ENCODE measurements around the gene CHST5. TPM values are rescaled to one million over a fixed set of nuclear protein-coding genes. Genes with fewer than 3 reads are reported as not detected.

Gene CHST5
- total and polyA plus RNA-seq, 2 of the 13 experiments (the other 11 are each of a cell fraction or from before 2014, with no cell fraction given), result 0.05 TPM; not detected in 1

DNA sequence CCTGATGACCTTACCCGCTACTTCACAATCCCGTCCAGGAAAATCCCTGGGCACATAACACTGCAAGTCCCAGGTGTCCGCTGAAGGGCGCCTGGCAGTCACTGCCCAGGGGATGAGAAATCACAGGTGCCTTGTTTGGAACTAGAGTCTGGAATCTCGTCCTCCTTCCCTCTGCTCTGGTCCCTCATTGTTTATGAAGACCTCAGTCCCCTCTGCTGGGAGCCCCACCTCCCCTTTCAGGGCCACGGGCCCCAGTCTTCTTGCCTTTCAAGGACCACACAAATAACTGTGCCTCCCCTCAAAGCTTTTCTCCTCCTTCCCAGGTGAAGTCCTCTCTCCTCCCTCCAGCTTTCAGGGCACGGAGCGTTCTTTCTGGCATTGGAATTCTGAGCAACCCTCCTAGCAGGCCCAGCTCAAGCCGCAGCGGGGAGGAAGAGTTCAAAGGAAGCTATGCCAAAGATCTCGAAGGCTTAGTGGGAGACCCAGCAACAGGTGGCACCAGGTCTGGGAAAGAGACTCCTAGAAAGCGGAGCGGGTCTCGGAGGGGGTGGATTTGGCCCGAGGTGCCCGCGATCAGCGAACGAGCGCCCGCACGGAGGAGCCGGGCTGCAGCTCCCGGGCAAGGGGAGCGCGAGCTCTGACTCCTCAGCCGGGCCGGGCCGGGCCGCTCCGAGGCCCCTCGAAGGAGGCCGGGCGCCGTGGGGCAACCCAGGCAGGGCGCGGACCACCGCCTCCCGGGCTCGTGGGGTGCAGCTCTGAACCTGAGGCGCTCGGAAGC is 19.5 kb downstream of the CHST5 start (continued):
- TF ChIP-seq, protein P1, sequence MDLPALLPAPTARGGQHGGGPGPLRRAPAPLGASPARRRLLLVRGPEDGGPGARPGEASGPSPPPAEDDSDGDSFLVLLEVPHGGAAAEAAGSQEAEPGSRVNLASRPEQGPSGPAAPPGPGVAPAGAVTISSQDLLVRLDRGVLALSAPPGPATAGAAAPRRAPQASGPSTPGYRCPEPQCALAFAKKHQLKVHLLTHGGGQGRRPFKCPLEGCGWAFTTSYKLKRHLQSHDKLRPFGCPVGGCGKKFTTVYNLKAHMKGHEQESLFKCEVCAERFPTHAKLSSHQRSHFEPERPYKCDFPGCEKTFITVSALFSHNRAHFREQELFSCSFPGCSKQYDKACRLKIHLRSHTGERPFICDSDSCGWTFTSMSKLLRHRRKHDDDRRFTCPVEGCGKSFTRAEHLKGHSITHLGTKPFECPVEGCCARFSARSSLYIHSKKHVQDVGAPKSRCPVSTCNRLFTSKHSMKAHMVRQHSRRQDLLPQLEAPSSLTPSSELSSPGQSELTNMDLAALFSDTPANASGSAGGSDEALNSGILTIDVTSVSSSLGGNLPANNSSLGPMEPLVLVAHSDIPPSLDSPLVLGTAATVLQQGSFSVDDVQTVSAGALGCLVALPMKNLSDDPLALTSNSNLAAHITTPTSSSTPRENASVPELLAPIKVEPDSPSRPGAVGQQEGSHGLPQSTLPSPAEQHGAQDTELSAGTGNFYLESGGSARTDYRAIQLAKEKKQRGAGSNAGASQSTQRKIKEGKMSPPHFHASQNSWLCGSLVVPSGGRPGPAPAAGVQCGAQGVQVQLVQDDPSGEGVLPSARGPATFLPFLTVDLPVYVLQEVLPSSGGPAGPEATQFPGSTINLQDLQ (CRISPR knock-in tag; IDR thresholded peaks at IDR 0.05), result peak; percentile 52; the same call in 1 of the 2 replicates
- 0 out of 2 replicates have a peak, but pooled peaks have one; percentile 55 for TF ChIP-seq ZFAT (CRISPR knock-in tag; conservative IDR thresholded peaks at IDR 0.05)
- TF ChIP-seq ZBTB38 (CRISPR knock-in tag; IDR thresholded peaks at IDR 0.05), result peak; percentile 42
- 0 out of 2 replicates have a peak, but pooled peaks have one; percentile 5 for TF ChIP-seq ZFP36L1 (CRISPR knock-in tag; IDR thresholded peaks at IDR 0.05)
- TF ChIP-seq NFKB2 (CRISPR knock-in tag; IDR thresholded peaks at IDR 0.05; ENCODE audit: borderline replicate concordance), result peak; percentile 11; the same call in 1 of the 2 replicates
- TF ChIP-seq ZMAT3 (CRISPR knock-in tag; conservative IDR thresholded peaks at IDR 0.05), result peak; percentile 16; the same call in 1 of the 2 replicates
- TF ChIP-seq, protein P2, sequence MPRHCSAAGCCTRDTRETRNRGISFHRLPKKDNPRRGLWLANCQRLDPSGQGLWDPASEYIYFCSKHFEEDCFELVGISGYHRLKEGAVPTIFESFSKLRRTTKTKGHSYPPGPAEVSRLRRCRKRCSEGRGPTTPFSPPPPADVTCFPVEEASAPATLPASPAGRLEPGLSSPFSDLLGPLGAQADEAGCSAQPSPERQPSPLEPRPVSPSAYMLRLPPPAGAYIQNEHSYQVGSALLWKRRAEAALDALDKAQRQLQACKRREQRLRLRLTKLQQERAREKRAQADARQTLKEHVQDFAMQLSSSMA (CRISPR knock-in tag; IDR thresholded peaks at IDR 0.05), result peak; percentile 45; the same call in 1 of the 2 replicates
- TF ChIP-seq ZNF333 (CRISPR knock-in tag; IDR thresholded peaks at IDR 0.05; ENCODE audit: borderline replicate concordance), result 0 out of 2 replicates have a peak, but pooled peaks have one; percentile 80
- TF ChIP-seq ZNF441 (CRISPR knock-in tag; IDR thresholded peaks at IDR 0.05; ENCODE audit: borderline replicate concordance), result 0 out of 2 replicates have a peak, but pooled peaks have one; percentile 44
- TF ChIP-seq, protein P3, sequence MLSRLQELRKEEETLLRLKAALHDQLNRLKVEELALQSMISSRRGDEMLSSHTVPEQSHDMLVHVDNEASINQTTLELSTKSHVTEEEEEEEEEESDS (CRISPR knock-in tag; IDR thresholded peaks at IDR 0.05; ENCODE audit: borderline replicate concordance), result 0 out of 2 replicates have a peak, but pooled peaks have one; percentile 4
- peak; percentile 8; the same call in 1 of the 2 replicates for TF ChIP-seq MED1 (CRISPR knock-in tag; IDR thresholded peaks at IDR 0.05)
- peak; percentile 65; the same call in 1 of the 2 replicates for TF ChIP-seq CAMTA2 (CRISPR knock-in tag; IDR thresholded peaks at IDR 0.05; ENCODE audit: borderline replicate concordance)
- TF ChIP-seq EEA1 (CRISPR knock-in tag; IDR thresholded peaks at IDR 0.05; ENCODE audit: borderline replicate concordance), result peak; percentile 94
- TF ChIP-seq, protein P4, sequence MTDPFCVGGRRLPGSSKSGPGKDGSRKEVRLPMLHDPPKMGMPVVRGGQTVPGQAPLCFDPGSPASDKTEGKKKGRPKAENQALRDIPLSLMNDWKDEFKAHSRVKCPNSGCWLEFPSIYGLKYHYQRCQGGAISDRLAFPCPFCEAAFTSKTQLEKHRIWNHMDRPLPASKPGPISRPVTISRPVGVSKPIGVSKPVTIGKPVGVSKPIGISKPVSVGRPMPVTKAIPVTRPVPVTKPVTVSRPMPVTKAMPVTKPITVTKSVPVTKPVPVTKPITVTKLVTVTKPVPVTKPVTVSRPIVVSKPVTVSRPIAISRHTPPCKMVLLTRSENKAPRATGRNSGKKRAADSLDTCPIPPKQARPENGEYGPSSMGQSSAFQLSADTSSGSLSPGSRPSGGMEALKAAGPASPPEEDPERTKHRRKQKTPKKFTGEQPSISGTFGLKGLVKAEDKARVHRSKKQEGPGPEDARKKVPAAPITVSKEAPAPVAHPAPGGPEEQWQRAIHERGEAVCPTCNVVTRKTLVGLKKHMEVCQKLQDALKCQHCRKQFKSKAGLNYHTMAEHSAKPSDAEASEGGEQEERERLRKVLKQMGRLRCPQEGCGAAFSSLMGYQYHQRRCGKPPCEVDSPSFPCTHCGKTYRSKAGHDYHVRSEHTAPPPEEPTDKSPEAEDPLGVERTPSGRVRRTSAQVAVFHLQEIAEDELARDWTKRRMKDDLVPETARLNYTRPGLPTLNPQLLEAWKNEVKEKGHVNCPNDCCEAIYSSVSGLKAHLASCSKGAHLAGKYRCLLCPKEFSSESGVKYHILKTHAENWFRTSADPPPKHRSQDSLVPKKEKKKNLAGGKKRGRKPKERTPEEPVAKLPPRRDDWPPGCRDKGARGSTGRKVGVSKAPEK (CRISPR knock-in tag; IDR thresholded peaks at IDR 0.05; ENCODE audit: borderline replicate concordance), result 0 out of 2 replicates have a peak, but pooled peaks have one; percentile 30

All from HepG2 (cell line).